ENCODE results near the gene PLIN3.
"Not testable (repeated sequence)": the region's sequence is repeated elsewhere in the genome, so short reads cannot be mapped to it uniquely, and the experiment has no call there.

Gene PLIN3

GRCh38 chr19:4823577-4823976 lies 43.9 kb downstream of the PLIN3 start:
- no peak for TF ChIP-seq CTCF (IDR thresholded peaks at IDR 0.05)
- H3K4me1 ChIP-seq = peaks cover 0 to under 1% (median 0%) of the 10 kb centered on the region in 4 donors

GRCh38 chr19:4822354-4822753 lies 45.1 kb downstream of the PLIN3 start:
- H3K36me3 ChIP-seq = peaks cover 15 to 44% (median 18%) of the 10 kb centered on the region in 3 donors
- H3K4me3 ChIP-seq; DNase-seq; H3K27ac ChIP-seq; H3K9me3 ChIP-seq; H3K27me3 ChIP-seq; H3K4me1 ChIP-seq; intact Hi-C loops (cut with DNase I; ENCODE audit: low total_unique reads): not testable (repeated sequence)

More at GRCh38 chr19:4823577-4823976, 43.9 kb downstream of the PLIN3 start:
- H3K4me3 ChIP-seq = no peak overlapping the region
- H3K36me3 ChIP-seq = peaks cover 5 to 32% (median 6%) of the 10 kb centered on the region in 3 donors
- H3K9me3 ChIP-seq = no peaks in the 10 kb centered on the region
- H3K27me3 ChIP-seq = no peaks in the 10 kb centered on the region
- H3K27ac ChIP-seq = no peak overlapping the region
- intact Hi-C loops (cut with DNase I; ENCODE audit: low total_unique reads) = no loop called here
- no peak for DNase-seq

GRCh38 chr19:4821265-4821664 lies 46.2 kb downstream of the PLIN3 start:
- H3K36me3 ChIP-seq = peaks cover 26 to 55% (median 29%) of the 10 kb centered on the region in 3 donors
- H3K27me3 ChIP-seq = no peaks in the 10 kb centered on the region
- no peak overlapping the region for H3K4me3 ChIP-seq
- peaks cover 0 to 4% (median under 1%) of the 10 kb centered on the region in 4 donors for H3K4me1 ChIP-seq
- H3K9me3 ChIP-seq = no peaks in the 10 kb centered on the region
- no peak overlapping the region for H3K27ac ChIP-seq
- intact Hi-C loops (cut with DNase I; ENCODE audit: low total_unique reads) = no loop called here
- TF ChIP-seq CTCF (IDR thresholded peaks at IDR 0.05) = no peak
- no peak for DNase-seq

GRCh38 chr19:4817467-4818277 lies 49.8 kb downstream of the PLIN3 start:
- Histone ChIP-seq H3K27me3 (no peaks in the 10 kb centered on the region), H3K27ac (no peak overlapping the region), H3K4me1 (peaks cover 0 to 32% (median 24%) of the 10 kb centered on the region in 4 donors), H3K36me3 (peaks cover 27 to 43% (median 31%) of the 10 kb centered on the region in 3 donors), H3K4me3 (no peak overlapping the region), H3K9me3 (no peaks in the 10 kb centered on the region)
- DNase-seq = no peak
- intact Hi-C loops (cut with DNase I; ENCODE audit: low total_unique reads) = no loop called here
- TF ChIP-seq CTCF (IDR thresholded peaks at IDR 0.05) = no peak

- no peaks in the 10 kb centered on the region for H3K27me3 ChIP-seq
- no peak for TF ChIP-seq CTCF (IDR thresholded peaks at IDR 0.05)
- no peaks in the 10 kb centered on the region for H3K9me3 ChIP-seq
- intact Hi-C loops (cut with DNase I; ENCODE audit: low total_unique reads) = no loop called here
- peaks cover 27 to 37% (median 31%) of the 10 kb centered on the region in 3 donors for H3K36me3 ChIP-seq
- DNase-seq = no peak
- H3K4me3 ChIP-seq = no peak overlapping the region
- H3K27ac ChIP-seq = no peak overlapping the region
- peaks cover 0 to 40% (median 28%) of the 10 kb centered on the region in 4 donors for H3K4me1 ChIP-seq
Observed at GRCh38 chr19:4816950-4817278, 50.6 kb downstream of the PLIN3 start.

- no peaks in the 10 kb centered on the region for H3K9me3 ChIP-seq
- peaks cover 0 to 43% (median 30%) of the 10 kb centered on the region in 4 donors for H3K4me1 ChIP-seq
- H3K27me3 ChIP-seq = no peaks in the 10 kb centered on the region
- intact Hi-C loops (cut with DNase I; ENCODE audit: low total_unique reads) = no loop called here
- peak overlapping the region; percentile 51 for H3K27ac ChIP-seq
- H3K4me3 ChIP-seq = no peak overlapping the region
- DNase-seq = no peak
- H3K36me3 ChIP-seq = peaks cover 27 to 37% (median 31%) of the 10 kb centered on the region in 3 donors
- TF ChIP-seq CTCF (IDR thresholded peaks at IDR 0.05) = no peak
Observed at GRCh38 chr19:4816202-4816949, 51.1 kb downstream of the PLIN3 start.

Measured in tibial artery (tissue), 4 donors.